Measurements from ENCODE around the gene STS. TPM values are rescaled to one million over a fixed set of nuclear protein-coding genes. Genes with fewer than 3 reads are reported as not detected.
A peak's percentile ranks its signal among the peaks of the same experiment; 100 is the strongest.

STS gene
- total and polyA plus RNA-seq, 2 donors from 2014 or later: 2.7 to 13.4 TPM

DNA sequence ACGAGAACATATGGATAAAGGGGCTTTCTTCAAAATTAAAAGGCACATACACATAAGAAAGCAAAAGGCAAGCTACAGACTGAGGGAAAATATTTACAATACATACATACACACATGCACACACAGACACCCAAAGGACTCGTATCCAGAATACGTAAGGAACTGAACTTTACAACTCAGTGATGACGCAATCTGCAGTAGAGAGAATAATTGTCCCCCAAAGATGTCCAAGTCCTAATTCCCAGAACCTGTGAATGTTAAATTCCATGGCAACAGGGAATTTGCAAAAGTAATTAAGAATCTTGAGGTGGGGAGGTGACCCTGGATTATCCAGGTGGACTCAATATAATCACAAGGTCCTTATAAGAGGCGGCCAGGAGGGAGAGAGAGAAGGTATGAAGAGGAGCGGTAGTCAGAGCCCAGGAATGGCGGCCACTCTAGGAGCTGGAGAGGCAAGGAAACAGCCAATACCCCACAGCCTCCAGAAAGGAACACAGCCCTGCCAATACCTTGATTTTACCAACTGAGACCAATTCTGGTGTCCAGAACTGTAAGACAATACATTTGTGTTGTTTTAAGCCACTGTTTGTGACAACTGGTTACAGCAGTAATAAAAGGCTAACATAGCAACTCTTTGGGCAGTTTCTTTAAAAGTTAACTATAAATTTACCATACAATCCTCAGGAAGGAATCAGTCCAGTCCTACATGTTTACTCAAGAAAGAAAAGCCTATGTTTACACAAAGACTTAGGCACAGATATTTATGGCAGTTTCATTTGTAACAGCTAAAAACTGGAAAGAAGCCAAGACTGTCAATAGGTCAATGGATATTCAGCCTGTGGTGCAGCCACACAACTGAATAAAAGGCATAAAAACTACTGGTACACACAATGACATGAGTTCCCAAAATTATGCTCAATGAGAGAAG is 27.3 kb upstream of the STS start:
- TF ChIP-seq, protein P1, sequence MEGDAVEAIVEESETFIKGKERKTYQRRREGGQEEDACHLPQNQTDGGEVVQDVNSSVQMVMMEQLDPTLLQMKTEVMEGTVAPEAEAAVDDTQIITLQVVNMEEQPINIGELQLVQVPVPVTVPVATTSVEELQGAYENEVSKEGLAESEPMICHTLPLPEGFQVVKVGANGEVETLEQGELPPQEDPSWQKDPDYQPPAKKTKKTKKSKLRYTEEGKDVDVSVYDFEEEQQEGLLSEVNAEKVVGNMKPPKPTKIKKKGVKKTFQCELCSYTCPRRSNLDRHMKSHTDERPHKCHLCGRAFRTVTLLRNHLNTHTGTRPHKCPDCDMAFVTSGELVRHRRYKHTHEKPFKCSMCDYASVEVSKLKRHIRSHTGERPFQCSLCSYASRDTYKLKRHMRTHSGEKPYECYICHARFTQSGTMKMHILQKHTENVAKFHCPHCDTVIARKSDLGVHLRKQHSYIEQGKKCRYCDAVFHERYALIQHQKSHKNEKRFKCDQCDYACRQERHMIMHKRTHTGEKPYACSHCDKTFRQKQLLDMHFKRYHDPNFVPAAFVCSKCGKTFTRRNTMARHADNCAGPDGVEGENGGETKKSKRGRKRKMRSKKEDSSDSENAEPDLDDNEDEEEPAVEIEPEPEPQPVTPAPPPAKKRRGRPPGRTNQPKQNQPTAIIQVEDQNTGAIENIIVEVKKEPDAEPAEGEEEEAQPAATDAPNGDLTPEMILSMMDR (IDR thresholded peaks at IDR 0.05; ENCODE audit: borderline replicate concordance, extremely low read depth, insufficient read depth): no peak
- Histone ChIP-seq H3K36me3 (ENCODE audit: control insufficient read depth in 2 of 3, insufficient read depth in 3 of 3, low read length in 3 of 3) (no peaks in the 10 kb centered on the region), H3K9ac (ENCODE audit: low read length in 3 of 3) (no peak overlapping the region), H3K4me1 (ENCODE audit: control insufficient read depth in 2 of 3, insufficient read depth in 2 of 3, low read depth in 1 of 3, low read length in 3 of 3) (peaks cover 2 to 13% (median 3%) of the 10 kb centered on the region in 3 donors), H3K9me3 (ENCODE audit: control insufficient read depth in 2 of 3, insufficient read depth in 1 of 3, low read length in 3 of 3) (no peaks in the 10 kb centered on the region), H3K4me3 (ENCODE audit: low read length in 3 of 3) (no peak overlapping the region), H3K27me3 (ENCODE audit: control insufficient read depth, insufficient read depth, low read length) (no peaks in the 10 kb centered on the region), H3K27ac (ENCODE audit: low read depth in 2 of 2, low read length in 2 of 2) (no peak overlapping the region)
- intact Hi-C loops (cut with DNase I): no loop called here
- DNase-seq (peak in 2 of 5 donors; percentile 32 to 47), FAIRE-seq (no peak)

DNA sequence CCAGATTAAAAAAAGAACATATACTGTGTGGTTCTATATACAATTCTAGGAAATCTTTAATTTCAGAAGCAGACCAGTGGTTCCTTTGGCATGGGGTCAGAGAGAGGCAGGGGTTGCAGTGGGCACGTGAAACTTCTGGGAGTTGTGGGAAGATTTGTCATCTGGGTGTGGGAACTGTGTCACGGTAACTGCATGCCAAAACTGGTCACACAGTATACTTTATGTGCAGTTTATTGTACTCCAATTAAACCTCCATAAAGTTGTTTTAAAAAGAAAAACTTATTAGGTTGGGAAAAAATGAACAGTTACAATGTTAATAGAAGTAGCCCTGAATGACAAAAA is 26.7 kb upstream of the STS start:
- FAIRE-seq (no peak), DNase-seq (no peak)
- Histone ChIP-seq H3K27ac (ENCODE audit: low read depth in 2 of 2, low read length in 2 of 2) (no peak overlapping the region), H3K9ac (ENCODE audit: low read length in 3 of 3) (no peak overlapping the region), H3K27me3 (ENCODE audit: control insufficient read depth, insufficient read depth, low read length) (no peaks in the 10 kb centered on the region), H3K4me1 (ENCODE audit: control insufficient read depth in 2 of 3, insufficient read depth in 2 of 3, low read depth in 1 of 3, low read length in 3 of 3) (peaks cover 2 to 7% (median 3%) of the 10 kb centered on the region in 3 donors), H3K36me3 (ENCODE audit: control insufficient read depth in 2 of 3, insufficient read depth in 3 of 3, low read length in 3 of 3) (no peaks in the 10 kb centered on the region), H3K9me3 (ENCODE audit: control insufficient read depth in 2 of 3, insufficient read depth in 1 of 3, low read length in 3 of 3) (no peaks in the 10 kb centered on the region), H3K4me3 (ENCODE audit: low read length in 3 of 3) (no peak overlapping the region)
- intact Hi-C loops (cut with DNase I): no loop called here
- TF ChIP-seq, protein P1 (IDR thresholded peaks at IDR 0.05; ENCODE audit: borderline replicate concordance, extremely low read depth, insufficient read depth): no peak

DNA sequence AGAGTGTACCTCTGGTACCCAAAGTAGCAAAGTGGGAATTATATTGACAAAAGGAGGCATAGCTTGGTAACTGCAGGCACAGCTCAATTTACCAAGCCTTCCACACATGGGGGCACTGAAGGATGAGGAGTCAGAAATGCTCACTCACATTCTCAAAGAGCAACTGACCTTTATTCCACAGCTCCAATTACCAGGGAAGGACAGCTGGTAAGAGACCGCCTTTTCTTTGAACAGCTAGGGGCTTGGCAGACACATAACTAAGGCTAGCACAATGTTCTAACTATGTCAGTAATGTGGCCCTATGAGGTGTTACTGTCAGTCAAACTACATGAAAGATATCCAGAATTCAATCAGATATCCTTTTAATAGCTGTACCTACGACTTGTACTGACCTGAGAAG is 20.5 kb upstream of the STS start:
- Histone ChIP-seq H3K27me3 (ENCODE audit: control insufficient read depth, insufficient read depth, low read length) (no peaks in the 10 kb centered on the region), H3K4me1 (ENCODE audit: control insufficient read depth in 2 of 3, insufficient read depth in 2 of 3, low read depth in 1 of 3, low read length in 3 of 3) (peaks cover 0 to under 1% (median 0%) of the 10 kb centered on the region in 3 donors), H3K4me3 (ENCODE audit: low read length in 3 of 3) (no peak overlapping the region), H3K9me3 (ENCODE audit: control insufficient read depth in 2 of 3, insufficient read depth in 1 of 3, low read length in 3 of 3) (no peaks in the 10 kb centered on the region), H3K36me3 (ENCODE audit: control insufficient read depth in 2 of 3, insufficient read depth in 3 of 3, low read length in 3 of 3) (no peaks in the 10 kb centered on the region), H3K27ac (ENCODE audit: low read depth in 2 of 2, low read length in 2 of 2) (no peak overlapping the region), H3K9ac (ENCODE audit: low read length in 3 of 3) (no peak overlapping the region)
- DNase-seq (peak in 2 of 5 donors; percentile 43 to 59), FAIRE-seq (no peak)
- TF ChIP-seq, protein P1 (IDR thresholded peaks at IDR 0.05; ENCODE audit: borderline replicate concordance, extremely low read depth, insufficient read depth): no peak
- intact Hi-C loops (cut with DNase I): no loop called here

All from kidney (tissue), 14 donors.